SH-SY5Y (cell line): ENCODE measurements around the gene DCLK3.

Source experiments
- GATA2 ChIP-seq: IDR thresholded peaks from 2 replicates; pipeline ENCODE4 v1.6.1; 2011; ENCODE audit warnings: mild to moderate bottlenecking, low read depth, low read length
- GATA3 ChIP-seq: IDR thresholded peaks from 2 replicates; pipeline ENCODE4 v1.6.1; 2011; ENCODE audit warnings: low read depth, mild to moderate bottlenecking, low read length, moderate library complexity

- TF ChIP-seq GATA2 (no peak), GATA3 (no peak)
Measured at GRCh38 chr3:36733162-36733696, 31.1 kb downstream of the DCLK3 start.
